Liver (tissue), 9 donors: ENCODE measurements around the gene KLHL40. TPM values are rescaled to one million over a fixed set of nuclear protein-coding genes. Genes with fewer than 3 reads are reported as not detected.

Experiments used
- DNase-seq: peaks from one replicate; pipeline ENCODE4 v3.0.0-alpha.2; 2017; ENCODE audit warnings: low spot score
- H3K27ac ChIP-seq, 2 donors: one replicate each; pipeline ENCODE4 v1.7.0; 2013; ENCODE audit warnings: inconsistent platforms in 2 of 2, low read length in 2 of 2, control low read depth in 1 of 2, low read depth in 1 of 2, mild to moderate bottlenecking in 1 of 2
- H3K27me3 ChIP-seq, 4 donors: one replicate each; pipeline versions ENCODE4 v1.6.1 to v1.7.0; 2013; ENCODE audit warnings: low read length in 3 of 4, inconsistent platforms in 1 of 4, mild to moderate bottlenecking in 1 of 4, moderate library complexity in 1 of 4; ENCODE audit not compliant: control insufficient read depth in 4 of 4, insufficient read depth in 4 of 4
- H3K36me3 ChIP-seq, 4 donors: one replicate each; pipeline versions ENCODE4 v1.6.1 to v1.7.0; 2013; ENCODE audit warnings: low read length in 3 of 4, mild to moderate bottlenecking in 3 of 4, low read depth in 1 of 4, moderate library complexity in 1 of 4; ENCODE audit not compliant: control insufficient read depth in 4 of 4, insufficient read depth in 3 of 4
- H3K4me1 ChIP-seq, 4 donors: one replicate each; pipeline versions ENCODE4 v1.6.1 to v1.7.0; 2013; ENCODE audit warnings: low read length in 3 of 4, mild to moderate bottlenecking in 3 of 4, moderate library complexity in 1 of 4; ENCODE audit not compliant: control insufficient read depth in 4 of 4, insufficient read depth in 4 of 4
- H3K4me3 ChIP-seq, 3 donors: one replicate each; pipeline versions ENCODE4 v1.6.1 to v1.7.0; 2013; ENCODE audit warnings: low read length in 3 of 3, control low read depth in 1 of 3, low read depth in 1 of 3, mild to moderate bottlenecking in 1 of 3
- H3K9ac ChIP-seq, 2 donors: one replicate each; pipeline ENCODE4 v1.7.0; 2013; ENCODE audit warnings: low read length in 2 of 2, mild to moderate bottlenecking in 2 of 2, moderate library complexity in 2 of 2, control low read depth in 1 of 2, low read depth in 1 of 2
- H3K9me3 ChIP-seq, 4 donors: one replicate each; pipeline versions ENCODE4 v1.6.1 to v1.7.0; 2013; ENCODE audit warnings: low read length in 3 of 4; ENCODE audit not compliant: control insufficient read depth in 4 of 4
- ATF3 ChIP-seq: IDR thresholded peaks from 2 replicates; pipeline ENCODE4 v1.6.1; 2016; ENCODE audit warnings: antibody characterized with exemption
- CTCF ChIP-seq: fragments of 150-350 bp; IDR thresholded peaks from 2 replicates; pipeline ENCODE4 v1.5.1; 2017; ENCODE audit warnings: improper control_type of control experiment, low read depth, low read length; ENCODE audit not compliant: missing input control
- EGR1 ChIP-seq, 2 donors: IDR thresholded peaks; 2 replicates each; pipeline ENCODE4 v1.6.1; 2016 to 2018; ENCODE audit warnings: antibody characterized with exemption in 2 of 2, low read depth in 2 of 2
- FOXA1 ChIP-seq: IDR thresholded peaks from 2 replicates; pipeline ENCODE4 v1.6.1; 2016; ENCODE audit warnings: antibody characterized with exemption
- FOXA2 ChIP-seq: IDR thresholded peaks from 2 replicates; pipeline ENCODE4 v1.6.1; 2016; ENCODE audit warnings: antibody characterized with exemption
- GABPA ChIP-seq, 2 donors: IDR thresholded peaks in 1 of 2; conservative IDR thresholded peaks in 1 of 2; 2 replicates each; pipeline ENCODE4 v1.6.1; 2016; ENCODE audit warnings: antibody characterized with exemption in 2 of 2, mild to moderate bottlenecking in 1 of 2, moderate library complexity in 1 of 2
- HNF4A ChIP-seq, 2 donors: conservative IDR thresholded peaks; 2 replicates each; pipeline ENCODE4 v1.6.1; 2016; ENCODE audit warnings: antibody characterized with exemption in 2 of 2, mild to moderate bottlenecking in 2 of 2
- JUND ChIP-seq, 2 donors: IDR thresholded peaks; 2 replicates each; pipeline ENCODE4 v1.6.1; 2016; ENCODE audit warnings: antibody characterized with exemption in 2 of 2
- NR2F2 ChIP-seq: IDR thresholded peaks from 2 replicates; pipeline ENCODE4 v1.6.1; 2016; ENCODE audit warnings: antibody characterized with exemption
- RAD21 ChIP-seq, 2 donors: IDR thresholded peaks; 2 replicates each; pipeline ENCODE4 v1.6.1; 2016; ENCODE audit warnings: antibody characterized with exemption in 2 of 2, mild to moderate bottlenecking in 2 of 2
- REST ChIP-seq: IDR thresholded peaks from 2 replicates; pipeline ENCODE4 v1.6.1; 2016; ENCODE audit warnings: antibody characterized with exemption, mild to moderate bottlenecking
- RXRA ChIP-seq, 2 donors: IDR thresholded peaks; 2 replicates each; pipeline ENCODE4 v1.6.1; 2017 to 2018; ENCODE audit warnings: antibody characterized with exemption in 2 of 2, mild to moderate bottlenecking in 1 of 2
- SP1 ChIP-seq: IDR thresholded peaks from 2 replicates; pipeline ENCODE4 v1.6.1; 2018; ENCODE audit warnings: antibody characterized with exemption, mild to moderate bottlenecking
- TAF1 ChIP-seq: conservative IDR thresholded peaks from 2 replicates; pipeline ENCODE4 v1.6.1; 2016; ENCODE audit warnings: antibody characterized with exemption, mild to moderate bottlenecking
- YY1 ChIP-seq: IDR thresholded peaks from 2 replicates; pipeline ENCODE4 v1.6.1; 2016; ENCODE audit warnings: antibody characterized with exemption, mild to moderate bottlenecking
- ZBTB33 ChIP-seq: IDR thresholded peaks from 2 replicates; pipeline ENCODE4 v1.6.1; 2016; ENCODE audit warnings: antibody characterized with exemption
- WGBS: extraction: QIAGEN DNeasy Blood & Tissue Kit; methylation state at CpG from one replicate; pipeline ENCODE4 v1.1.7; 2013; 5-methylcytosine and 5-hydroxymethylcytosine counted together
- polyA plus RNA-seq, 2 donors: library from polyadenylated mRNA; stranded (reverse) in 1 of 2; unstranded in 1 of 2; fragments of 200-250 nt in 1 of 2; fragments of >200 nt in 1 of 2; fragmentation: Nextera tagmentation in 1 of 2; extraction: Ambion mirVana in 1 of 2; gene quantifications; one replicate each; pipeline versions ENCODE4 v1.2.1 to v1.2.3, GENCODE V29; 2013 to 2015
- total RNA-seq, 2 donors: library from RNA; depleted of rRNA; stranded (reverse); fragments of >200 nt; gene quantifications; one replicate each; pipeline ENCODE4 v1.2.3, GENCODE V29; 2014
- TF ChIP-seq, protein P1 (sequence below): IDR thresholded peaks from 2 replicates; pipeline ENCODE4 v1.6.1; 2016; ENCODE audit warnings: antibody characterized with exemption
- donor health status: healthy.
- donor health status: healthy.
- donor health status: healthy.
- donor health status: healthy.
- donor health status: healthy.

The KLHL40 gene
- total and polyA plus RNA-seq, 4 donors, result not detected

GRCh38 chr3:42647821-42648459 lies 37.4 kb upstream of the KLHL40 start:
- no peak overlapping the region for H3K27ac ChIP-seq
- peaks cover 11 to 51% (median 35%) of the 10 kb centered on the region in 4 donors for H3K36me3 ChIP-seq
- 90% methylated on average over 5 of the region's 5 CpGs for WGBS

More at GRCh38 chr3:42647821-42648459, 37.4 kb upstream of the KLHL40 start:
- Histone ChIP-seq H3K4me3 (no peak overlapping the region), H3K4me1 (peaks cover 0 to 3% (median 2%) of the 10 kb centered on the region in 4 donors), H3K27me3 (no peaks in the 10 kb centered on the region), H3K9ac (no peak overlapping the region), H3K9me3 (no peaks in the 10 kb centered on the region)
- TF ChIP-seq REST (no peak), FOXA2 (no peak), RAD21 (IDR thresholded peaks at IDR 0.05) (no peak), EGR1 (IDR thresholded peaks at IDR 0.05; ENCODE audit: low read depth in 2 of 2) (no peak), ATF3 (no peak), FOXA1 (no peak), JUND (IDR thresholded peaks at IDR 0.05) (no peak), HNF4A (conservative IDR thresholded peaks at IDR 0.05) (no peak), TAF1 (no peak), SP1 (no peak), GABPA (IDR thresholded peaks at IDR 0.05 in 1 of 2, conservative IDR thresholded peaks at IDR 0.05 in 1 of 2) (no peak), NR2F2 (no peak), ZBTB33 (no peak), CTCF (no peak), RXRA (IDR thresholded peaks at IDR 0.05) (no peak), YY1 (no peak)
- TF ChIP-seq, protein P1, sequence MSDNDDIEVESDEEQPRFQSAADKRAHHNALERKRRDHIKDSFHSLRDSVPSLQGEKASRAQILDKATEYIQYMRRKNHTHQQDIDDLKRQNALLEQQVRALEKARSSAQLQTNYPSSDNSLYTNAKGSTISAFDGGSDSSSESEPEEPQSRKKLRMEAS, result no peak
- DNase-seq, result no peak
